Measurements from ENCODE around the gene CHST14. TPM values are rescaled to one million over a fixed set of nuclear protein-coding genes. Genes with fewer than 3 reads are reported as not detected.

The CHST14 gene
- total and polyA plus RNA-seq, 11 donors = 6.0 to 10.8 (median 8.0) TPM

- intact Hi-C loops (cut with DNase I) = loop anchor here in 3 of 10 donors (5.0 to 10.0 kb wide), 3 partner anchors 46 to 376 kb away; partner anchors contain the start of genes VPS18 (in 2 of the 3), CCDC32 (in 1 of the 3) and RPUSD2 (in 1 of the 3)
- no peak overlapping the region for H3K4me3 ChIP-seq
- H3K27ac ChIP-seq = no peak overlapping the region
- WGBS, 4 donors = 93 to 97% (median 95%) methylated on average over 2 of the region's 2 CpGs
- H3K36me3 ChIP-seq = no peaks in the 10 kb centered on the region
- peaks cover 0 to 9% (median 0%) of the 10 kb centered on the region in 9 donors for H3K27me3 ChIP-seq
- no peaks in the 10 kb centered on the region for H3K9me3 ChIP-seq
- DNase-seq (no peak), ATAC-seq (no peak)
- no peak for TF ChIP-seq POLR2A (IDR thresholded peaks at IDR 0.05)
- TF ChIP-seq CTCF (IDR thresholded peaks at IDR 0.05) = no peak
- peaks cover 0 to 8% (median 4%) of the 10 kb centered on the region in 12 donors for H3K4me1 ChIP-seq
Observed at GRCh38 chr15:40516322-40516721, 45.5 kb downstream of the CHST14 start.

Other genes with a start within 250 kb of the CHST14 start
- 10 to 100 TPM in 2 of 9 donors, 1 to 10 TPM in 7; 5.0 to 17.4 (median 8.0) TPM for gene PAK6, start 231.9 kb upstream of the CHST14 start, total RNA-seq
- 1 to 10 TPM in 1 of 2 donors, under 1 TPM in 1; 0.93 to 3.8 TPM for gene PAK6, start 231.9 kb upstream of the CHST14 start, polyA plus RNA-seq
- under 1 TPM in 5 of 9 donors, not detected in 4; 0.27 to 0.57 (median 0.45) TPM for gene ANKRD63, start 187.9 kb upstream of the CHST14 start, total RNA-seq
- gene ANKRD63, start 187.9 kb upstream of the CHST14 start, polyA plus RNA-seq = not detected
- 10 to 100 TPM in 2 of 9 donors, 1 to 10 TPM in 7; 1.6 to 46.2 (median 4.8) TPM for gene PLCB2, start 163.0 kb upstream of the CHST14 start, total RNA-seq
- gene PLCB2, start 163.0 kb upstream of the CHST14 start, polyA plus RNA-seq = 1 to 10 TPM; 3.5 to 7.7 TPM
- gene INAFM2, start 147.3 kb upstream of the CHST14 start, total RNA-seq = 10 to 100 TPM; 28.6 to 92.7 (median 40.1) TPM
- gene INAFM2, start 147.3 kb upstream of the CHST14 start, polyA plus RNA-seq = 10 to 100 TPM; 27.9 to 34.8 TPM
- 100 to 1,000 TPM in 7 of 9 donors, 10 to 100 TPM in 2; 54.1 to 165 (median 119) TPM for gene CCDC9B, start 130.0 kb upstream of the CHST14 start, total RNA-seq
- 100 to 1,000 TPM in 1 of 2 donors, 10 to 100 TPM in 1; 38.0 to 121 TPM for gene CCDC9B, start 130.0 kb upstream of the CHST14 start, polyA plus RNA-seq
- gene PHGR1, start 120.0 kb upstream of the CHST14 start, total RNA-seq = not detected
- 1 to 10 TPM in 1 of 2 donors, under 1 TPM in 1; 0.71 to 1.4 TPM for gene PHGR1, start 120.0 kb upstream of the CHST14 start, polyA plus RNA-seq
- gene DISP2, start 112.8 kb upstream of the CHST14 start, total RNA-seq = 1 to 10 TPM in 2 of 9 donors, under 1 TPM in 7; 0.13 to 1.1 (median 0.40) TPM
- 1 to 10 TPM in 1 of 2 donors, under 1 TPM in 1; 0.10 to 1.8 TPM for gene DISP2, start 112.8 kb upstream of the CHST14 start, polyA plus RNA-seq
- 10 to 100 TPM in 4 of 9 donors, 1 to 10 TPM in 5; 8.9 to 20.1 (median 9.9) TPM for gene KNSTRN, start 88.3 kb upstream of the CHST14 start, total RNA-seq
- gene KNSTRN, start 88.3 kb upstream of the CHST14 start, polyA plus RNA-seq = 10 to 100 TPM in 1 of 2 donors, 1 to 10 TPM in 1; 8.0 to 16.7 TPM
- 100 to 1,000 TPM in 4 of 9 donors, 10 to 100 TPM in 5; 72.1 to 130 (median 99.8) TPM for gene IVD, start 65.2 kb upstream of the CHST14 start, total RNA-seq
- gene IVD, start 65.2 kb upstream of the CHST14 start, polyA plus RNA-seq = 10 to 100 TPM; 52.9 to 56.2 TPM
- gene BAHD1, start 30.0 kb upstream of the CHST14 start, total RNA-seq = 10 to 100 TPM; 12.8 to 28.4 (median 16.1) TPM
- gene BAHD1, start 30.0 kb upstream of the CHST14 start, polyA plus RNA-seq = 10 to 100 TPM in 1 of 2 donors, 1 to 10 TPM in 1; 7.8 to 17.3 TPM
- 10 to 100 TPM; 13.0 to 38.2 (median 23.6) TPM for gene CCDC32, start 94.1 kb downstream of the CHST14 start, total RNA-seq
- 10 to 100 TPM; 28.2 to 34.8 TPM for gene CCDC32, start 94.1 kb downstream of the CHST14 start, polyA plus RNA-seq
- 10 to 100 TPM in 2 of 9 donors, 1 to 10 TPM in 7; 5.8 to 11.0 (median 9.0) TPM for gene RPUSD2, start 98.3 kb downstream of the CHST14 start, total RNA-seq
- gene RPUSD2, start 98.3 kb downstream of the CHST14 start, polyA plus RNA-seq = 1 to 10 TPM; 8.5 to 9.0 TPM
- gene KNL1, start 123.3 kb downstream of the CHST14 start, total RNA-seq = 1 to 10 TPM in 4 of 9 donors, under 1 TPM in 4, not detected in 1; 0.11 to 5.9 (median 1.0) TPM
- under 1 TPM; 0.04 to 0.07 TPM for gene KNL1, start 123.3 kb downstream of the CHST14 start, polyA plus RNA-seq
- 1 to 10 TPM in 3 of 9 donors, under 1 TPM in 4, not detected in 2; 0.48 to 3.9 (median 0.65) TPM for gene RAD51, start 224.2 kb downstream of the CHST14 start, total RNA-seq
- gene RAD51, start 224.2 kb downstream of the CHST14 start, polyA plus RNA-seq = under 1 TPM; 0.15 to 0.36 TPM

Data from heart left ventricle (tissue), 16 donors.